ENCODE measurements around the gene LRCOL1.

- TF ChIP-seq CTCF (IDR thresholded peaks at IDR 0.05; ENCODE audit: low read depth, low read length, poor library complexity, severe bottlenecking): no peak
- TF ChIP-seq EZH2phosphoT487 (IDR thresholded peaks at IDR 0.05; ENCODE audit: borderline replicate concordance, low read length): no peak
Observed at GRCh38 chr12:132586929-132587328, 23.5 kb downstream of the LRCOL1 start.

All from DOHH2 (cell line).